GM23248 (cell line): ENCODE results near the gene ADAMTS18.

ENCODE experiments used
- EZH2 ChIP-seq: fragments of 200-600 bp; sonication (generic); IDR thresholded peaks from 2 replicates; pipeline ENCODE4 v1.6.1; 2018; ENCODE audit warnings: antibody characterized with exemption, mild to moderate bottlenecking; ENCODE audit not compliant: insufficient read depth, poor library complexity, severe bottlenecking
- EZH2phosphoT487 ChIP-seq: fragments of 200-600 bp; sonication (generic); IDR thresholded peaks from 2 replicates; pipeline ENCODE4 v1.6.1; 2018; ENCODE audit warnings: antibody characterized with exemption, moderate library complexity, mild to moderate bottlenecking, low read depth; ENCODE audit not compliant: insufficient read depth

GRCh38 chr16:77271532-77272426, 163.1 kb downstream of the ADAMTS18 start:
- TF ChIP-seq EZH2: no peak
- no peak for TF ChIP-seq EZH2phosphoT487
